Peyer's patch (tissue), 4 donors: ENCODE measurements around the gene CALM3.

Experiments used
- CTCF ChIP-seq, 6 experiments: fragments of 450-650 bp in 4 of 6; fragments of 200-600 bp in 2 of 6; sonication (generic) in 1 of 6; IDR thresholded peaks; one replicate each; pipeline ENCODE4 v1.5.1; 2017 to 2019; ENCODE audit warnings: antibody characterized with exemption in 6 of 6, mild to moderate bottlenecking in 3 of 6, moderate library complexity in 1 of 6
- POLR2A ChIP-seq, 2 donors: fragments of 450-650 bp; IDR thresholded peaks; one replicate each; pipeline ENCODE4 v1.5.1; 2017; ENCODE audit warnings: antibody characterized with exemption in 2 of 2, mild to moderate bottlenecking in 2 of 2, moderate library complexity in 2 of 2

DNA sequence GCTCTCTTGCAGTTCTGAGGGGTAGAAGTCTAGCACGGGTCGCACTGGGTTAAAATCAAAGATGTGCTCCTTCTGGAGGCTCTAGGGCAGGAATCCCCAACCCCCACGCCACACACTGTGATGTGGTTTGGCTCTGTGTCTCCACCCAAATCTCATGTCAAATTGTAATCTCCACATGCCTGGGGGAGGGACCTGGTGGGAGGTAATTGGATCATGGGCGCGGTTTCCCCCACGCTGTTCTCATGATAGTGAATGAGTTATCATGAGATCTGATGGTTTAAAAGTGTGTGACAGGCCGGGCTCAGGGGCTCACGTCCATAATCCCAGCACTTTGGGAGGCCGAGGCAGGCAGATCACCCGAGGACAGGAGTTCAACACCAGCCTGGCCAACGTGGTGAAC lies 26.6 kb upstream of the CALM3 start:
- TF ChIP-seq CTCF (IDR thresholded peaks at IDR 0.05) (no peak), POLR2A (IDR thresholded peaks at IDR 0.05) (no peak)
